MG63 (cell line): ENCODE data around the gene ATG9B. TPM values are rescaled to one million over a fixed set of nuclear protein-coding genes. Genes with fewer than 3 reads are reported as not detected.

Experiments used
- DNase-seq: peaks from one replicate; pipeline ENCODE4 v3.0.0-alpha.2; 2020
- H3K27me3 ChIP-seq: fragments of 250-450 bp; sonication (Bioruptor Pico); 2 replicates; pipeline ENCODE4 v1.5.1; 2020; ENCODE audit warnings: mild to moderate bottlenecking, moderate library complexity
- H3K36me3 ChIP-seq: fragments of 250-450 bp; sonication (Bioruptor Pico); 2 replicates; pipeline ENCODE4 v1.5.1; 2020; ENCODE audit warnings: mild to moderate bottlenecking, moderate library complexity
- H3K4me3 ChIP-seq: fragments of 250-450 bp; sonication (Bioruptor Pico); 2 replicates; pipeline ENCODE4 v1.5.1; 2020; ENCODE audit warnings: mild to moderate bottlenecking, moderate library complexity
- H3K9me3 ChIP-seq: fragments of 250-450 bp; sonication (Bioruptor Pico); 2 replicates; pipeline ENCODE4 v1.5.1; 2020; ENCODE audit warnings: mild to moderate bottlenecking, moderate library complexity
- total RNA-seq: library from RNA; depleted of rRNA; stranded (reverse); fragments of >200 nt; shearing (Covaris generic); gene quantifications from 2 replicates; pipeline ENCODE4 v1.2.3, GENCODE V29; 2014; ENCODE audit warnings: low replicate concordance

Gene ATG9B
- total RNA-seq, 1 experiment from 2014 or later = not detected

DNA sequence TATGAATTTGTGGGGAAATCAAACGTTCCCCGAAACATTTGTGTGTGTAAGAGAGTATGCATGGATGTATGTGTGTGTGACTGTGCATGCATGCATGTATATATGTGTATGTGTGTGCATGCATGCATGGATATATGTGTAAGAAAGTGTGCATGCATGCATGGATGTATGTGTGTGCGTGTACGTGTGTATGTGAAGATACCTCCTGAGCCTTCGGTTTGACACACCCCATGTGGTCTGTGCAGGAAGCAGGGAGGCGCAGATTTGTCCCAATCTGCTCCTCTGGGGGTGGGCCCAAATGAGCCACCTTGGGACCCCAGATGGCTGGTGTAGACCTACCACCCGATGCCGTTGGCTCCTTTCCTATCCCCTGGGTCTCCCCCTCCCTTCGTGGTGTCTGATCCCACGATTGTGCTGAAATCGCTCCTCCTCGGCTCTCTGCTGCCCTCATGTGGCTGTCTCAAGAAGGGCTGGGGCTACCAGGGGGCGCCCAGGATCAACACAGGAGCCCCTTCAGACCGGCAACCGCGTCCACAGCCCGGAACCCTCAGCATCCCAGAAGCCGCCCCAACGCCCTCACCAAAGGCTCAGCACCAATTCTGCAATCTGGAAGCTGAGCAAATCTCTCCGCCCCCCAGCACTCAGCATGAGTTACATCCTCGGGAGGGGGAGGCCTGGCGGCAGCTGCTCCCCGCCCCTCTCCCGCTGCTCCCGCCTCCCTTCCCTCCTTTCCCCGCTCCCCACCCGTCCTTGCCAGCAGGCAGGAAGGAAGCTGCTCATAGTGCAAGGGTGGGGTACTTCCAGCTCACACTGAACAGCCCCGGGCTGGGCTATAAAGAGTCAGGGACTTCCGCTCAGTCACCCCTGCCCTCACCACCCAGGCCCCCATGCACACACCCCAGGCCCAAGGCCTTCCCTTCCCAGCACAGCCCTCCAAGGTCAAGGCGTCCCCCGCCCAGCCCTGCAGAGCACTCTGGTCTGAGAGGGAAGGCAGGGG lies 35.8 kb downstream of the ATG9B start:
- Histone ChIP-seq H3K36me3 (no peaks in the 10 kb centered on the region), H3K27me3 (no peaks in the 10 kb centered on the region), H3K9me3 (no peaks in the 10 kb centered on the region), H3K4me3 (no peak overlapping the region)
- DNase-seq = peak; percentile 14

GRCh38 chr7:150986556-150986955 lies 37.7 kb downstream of the ATG9B start:
- Histone ChIP-seq H3K36me3 (no peaks in the 10 kb centered on the region), H3K4me3 (no peak overlapping the region), H3K27me3 (no peaks in the 10 kb centered on the region; the same call in 1 of the 2 replicates), H3K9me3 (no peaks in the 10 kb centered on the region)
- no peak for DNase-seq

DNA sequence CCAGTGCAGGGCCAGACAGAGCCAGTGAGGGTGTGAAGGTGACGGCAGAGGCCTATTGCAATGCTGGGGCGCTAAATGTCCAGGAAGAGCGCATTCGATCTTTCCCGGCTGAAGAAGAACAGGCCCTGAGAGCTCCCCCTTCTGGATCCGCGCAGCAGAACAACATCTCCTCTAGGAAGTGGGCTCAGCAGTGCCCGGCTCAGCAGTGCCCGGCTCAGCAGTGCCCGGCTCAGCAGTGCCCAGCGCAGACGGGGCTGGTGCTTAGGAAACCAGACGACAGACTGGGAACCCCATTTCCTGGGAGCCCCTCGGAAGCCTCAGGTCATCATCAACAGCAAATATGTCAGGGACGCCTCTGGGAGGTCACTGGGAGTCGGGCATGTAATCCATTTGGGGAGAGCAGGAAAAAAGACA lies 38.2 kb downstream of the ATG9B start:
- H3K27me3 ChIP-seq = no peaks in the 10 kb centered on the region; the same call in 1 of the 2 replicates
- H3K9me3 ChIP-seq = no peaks in the 10 kb centered on the region
- no peaks in the 10 kb centered on the region for H3K36me3 ChIP-seq
- peak; percentile 23 for DNase-seq
- H3K4me3 ChIP-seq = no peak overlapping the region

- H3K27me3 ChIP-seq = no peaks in the 10 kb centered on the region; the same call in 1 of the 2 replicates
- DNase-seq = no peak
- H3K36me3 ChIP-seq = no peaks in the 10 kb centered on the region
- no peak overlapping the region for H3K4me3 ChIP-seq
- H3K9me3 ChIP-seq = no peaks in the 10 kb centered on the region
These were observed 40.4 kb downstream of the ATG9B start for GRCh38 chr7:150983893-150984368.

GRCh38 chr7:150982351-150982750 lies 41.9 kb downstream of the ATG9B start:
- Histone ChIP-seq H3K9me3 (no peaks in the 10 kb centered on the region), H3K36me3 (no peaks in the 10 kb centered on the region), H3K27me3 (no peaks in the 10 kb centered on the region; the same call in 1 of the 2 replicates), H3K4me3 (no peak overlapping the region)
- DNase-seq = no peak

DNA sequence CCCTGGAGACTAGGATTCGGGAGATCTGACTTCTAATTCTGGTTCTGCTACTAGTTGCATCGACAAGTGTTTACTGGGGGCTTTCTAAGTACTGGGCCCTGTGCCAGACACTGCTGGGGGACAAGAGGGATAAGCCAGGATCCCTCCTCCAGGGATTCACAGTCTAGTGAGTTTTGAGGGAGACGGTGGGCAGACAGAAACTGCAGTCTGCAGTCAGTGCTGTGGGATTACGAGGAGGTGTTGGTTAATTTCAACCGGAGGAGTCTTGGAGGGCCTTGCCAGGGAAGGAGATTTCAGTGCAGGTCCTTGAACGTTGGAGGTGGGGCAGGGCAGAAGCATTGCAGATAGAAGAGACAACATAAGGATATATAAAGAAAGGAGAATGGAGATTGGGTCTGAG lies 42.6 kb downstream of the ATG9B start:
- no peaks in the 10 kb centered on the region for H3K9me3 ChIP-seq
- no peak overlapping the region for H3K4me3 ChIP-seq
- DNase-seq = no peak
- H3K27me3 ChIP-seq = no peaks in the 10 kb centered on the region; the same call in 1 of the 2 replicates
- no peaks in the 10 kb centered on the region for H3K36me3 ChIP-seq

- Histone ChIP-seq H3K27me3 (no peaks in the 10 kb centered on the region; the same call in 1 of the 2 replicates), H3K4me3 (no peak overlapping the region), H3K9me3 (no peaks in the 10 kb centered on the region), H3K36me3 (no peaks in the 10 kb centered on the region)
- DNase-seq = no peak
These were observed 43.6 kb downstream of the ATG9B start for GRCh38 chr7:150980663-150981062.

- Histone ChIP-seq H3K4me3 (no peak overlapping the region), H3K27me3 (no peaks in the 10 kb centered on the region; the same call in 1 of the 2 replicates), H3K36me3 (no peaks in the 10 kb centered on the region), H3K9me3 (no peaks in the 10 kb centered on the region)
- DNase-seq = peak; percentile 21
These were observed 44.4 kb downstream of the ATG9B start for GRCh38 chr7:150979713-150980390.

DNA sequence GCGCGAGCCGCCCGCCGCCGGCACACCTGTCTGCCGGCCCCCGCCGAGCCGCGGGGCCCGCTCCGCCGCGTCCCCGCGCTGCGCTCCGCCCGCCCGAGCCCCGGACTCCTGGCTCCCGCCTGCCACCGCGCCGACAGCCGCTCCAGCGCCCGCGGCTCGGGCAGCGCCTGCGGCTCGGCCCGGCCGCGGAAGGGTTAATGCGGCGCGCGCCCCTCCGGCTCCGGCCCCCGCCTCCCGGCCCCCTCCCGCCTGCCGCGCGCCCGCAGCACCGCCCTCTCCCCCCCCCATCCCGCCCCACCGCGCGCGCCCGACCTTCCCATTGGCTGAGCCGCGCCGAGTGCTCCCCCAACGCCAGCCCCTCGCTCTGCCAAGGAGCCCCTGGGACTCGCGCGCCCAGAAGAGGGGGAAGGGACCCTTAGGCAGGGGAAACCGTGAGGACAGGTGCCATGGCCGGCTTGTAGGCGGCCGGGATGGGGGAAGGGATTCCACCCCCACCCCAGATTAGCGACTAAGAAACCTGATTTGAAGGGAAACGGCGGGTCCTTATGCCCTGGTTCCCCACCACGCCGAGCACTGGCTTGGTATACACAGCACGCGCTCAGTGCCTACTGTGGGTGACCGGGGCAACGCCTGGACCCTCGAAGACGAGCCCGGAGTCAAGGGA lies 46.0 kb downstream of the ATG9B start, which contains the start of gene KCNH2:
Gene KCNH2 (minus strand): TSS at position 196 of the 664 bp plus-strand sequence. CDS start 408 bp downstream, outside the sequence.
- H3K27me3 ChIP-seq = no peaks in the 10 kb centered on the region; the same call in 1 of the 2 replicates
- no peak for DNase-seq
- no peak within 1 kb of the TSS for H3K4me3 ChIP-seq
- H3K36me3 ChIP-seq = no peaks in the 10 kb centered on the region
- no peaks in the 10 kb centered on the region for H3K9me3 ChIP-seq

GRCh38 chr7:150977382-150978125 lies 46.7 kb downstream of the ATG9B start:
- H3K9me3 ChIP-seq = no peaks in the 10 kb centered on the region
- H3K27me3 ChIP-seq = no peaks in the 10 kb centered on the region
- H3K4me3 ChIP-seq = no peak overlapping the region
- DNase-seq = no peak
- H3K36me3 ChIP-seq = no peaks in the 10 kb centered on the region

GRCh38 chr7:150976529-150977381 lies 47.5 kb downstream of the ATG9B start:
- Histone ChIP-seq H3K9me3 (no peaks in the 10 kb centered on the region), H3K27me3 (no peaks in the 10 kb centered on the region), H3K4me3 (no peak overlapping the region), H3K36me3 (no peaks in the 10 kb centered on the region)
- no peak for DNase-seq

GRCh38 chr7:150975536-150976319 lies 48.6 kb downstream of the ATG9B start:
- no peaks in the 10 kb centered on the region for H3K27me3 ChIP-seq
- peak; percentile 45 for DNase-seq
- no peak overlapping the region for H3K4me3 ChIP-seq
- H3K36me3 ChIP-seq = no peaks in the 10 kb centered on the region
- H3K9me3 ChIP-seq = no peaks in the 10 kb centered on the region

DNA sequence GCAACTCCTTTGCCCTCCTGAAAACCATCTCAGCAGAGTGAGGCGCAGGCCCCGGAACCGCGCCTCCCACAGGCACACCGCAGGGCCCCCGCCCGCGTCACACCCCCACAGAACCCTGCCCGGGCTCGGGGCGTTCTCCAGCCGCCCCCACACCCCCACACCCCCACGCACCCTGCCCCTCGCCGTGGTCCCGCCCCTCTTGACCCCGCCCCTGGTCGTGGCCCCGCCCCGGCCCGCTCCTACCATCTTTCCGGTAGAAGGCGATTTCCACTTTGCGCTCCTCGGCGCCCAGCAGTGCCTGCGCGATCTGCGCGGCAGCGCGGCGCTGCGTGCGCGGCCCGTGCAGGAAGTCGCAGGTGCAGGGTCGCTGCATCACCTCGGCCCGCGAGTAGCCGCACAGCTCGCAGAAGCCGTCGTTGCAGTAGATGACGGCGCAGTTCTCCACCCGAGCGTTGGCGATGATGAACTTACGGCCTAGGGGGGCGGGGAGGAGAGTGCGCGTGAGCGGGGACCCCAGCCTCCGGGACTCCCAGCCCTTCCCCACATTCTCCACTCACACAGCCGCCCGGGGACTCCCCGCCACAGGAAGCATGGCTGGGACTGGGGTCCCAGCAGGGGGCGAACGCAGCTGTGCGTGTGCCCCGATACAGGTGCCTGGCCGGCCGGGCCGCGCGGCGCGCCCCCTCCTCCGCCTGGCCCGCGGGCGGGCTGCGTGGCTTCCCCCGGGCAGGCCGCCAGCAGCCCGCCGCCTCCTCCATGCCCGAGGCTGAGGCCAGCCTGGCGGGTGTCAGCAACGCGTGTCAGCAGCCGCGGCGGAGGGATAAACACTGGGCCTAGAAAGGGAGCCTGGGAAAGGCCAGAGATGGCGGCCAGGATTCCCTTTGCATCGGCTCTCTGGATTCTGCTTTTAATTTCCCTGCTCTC lies 49.6 kb downstream of the ATG9B start:
- no peaks in the 10 kb centered on the region for H3K36me3 ChIP-seq
- peak; percentile 34 for DNase-seq
- no peaks in the 10 kb centered on the region for H3K9me3 ChIP-seq
- no peaks in the 10 kb centered on the region for H3K27me3 ChIP-seq
- H3K4me3 ChIP-seq = no peak overlapping the region
